HG03342 (cell line): ENCODE measurements around the gene TSPAN11.
"Not testable (repeated sequence)": the region's sequence is repeated elsewhere in the genome, so short reads cannot be mapped to it uniquely, and the experiment has no call there.

Source experiments
- ATAC-seq: cut with Tn5 transposase; IDR thresholded peaks from one replicate; pipeline ENCODE4 v1.9.1; 2021; ENCODE audit warnings: mild to moderate bottlenecking, moderate library complexity; ENCODE audit not compliant: unreplicated experiment

TSPAN11 gene

GRCh38 chr12:31000751-31001150 lies 74.2 kb downstream of the TSPAN11 start:
- no peak for ATAC-seq

- no peak for ATAC-seq
Observed at GRCh38 chr12:31001581-31002360, 75.2 kb downstream of the TSPAN11 start.

- ATAC-seq, result no peak
Observed at GRCh38 chr12:31002361-31002725, 75.8 kb downstream of the TSPAN11 start.

- no peak for ATAC-seq
Observed at GRCh38 chr12:31002999-31003398, 76.5 kb downstream of the TSPAN11 start.

- no peak for ATAC-seq
Observed at GRCh38 chr12:31003861-31004640, 77.5 kb downstream of the TSPAN11 start.

- ATAC-seq, result no peak
Observed at GRCh38 chr12:31004666-31005065, 78.1 kb downstream of the TSPAN11 start.

- no peak for ATAC-seq
Observed at GRCh38 chr12:31005256-31005943, 78.9 kb downstream of the TSPAN11 start.

GRCh38 chr12:31005944-31006361 lies 79.4 kb downstream of the TSPAN11 start:
- no peak for ATAC-seq

GRCh38 chr12:31006416-31007152 lies 80.0 kb downstream of the TSPAN11 start:
- no peak for ATAC-seq

GRCh38 chr12:31007153-31007495 lies 80.6 kb downstream of the TSPAN11 start:
- ATAC-seq, result no peak

GRCh38 chr12:31007636-31008175 lies 81.2 kb downstream of the TSPAN11 start:
- no peak for ATAC-seq

GRCh38 chr12:31008241-31008761 lies 81.8 kb downstream of the TSPAN11 start:
- no peak for ATAC-seq

GRCh38 chr12:31008961-31009840 lies 82.7 kb downstream of the TSPAN11 start:
- no peak for ATAC-seq

- no peak for ATAC-seq
Observed at GRCh38 chr12:31009976-31010375, 83.4 kb downstream of the TSPAN11 start.

- ATAC-seq, result no peak
Observed at GRCh38 chr12:31011336-31011735, 84.8 kb downstream of the TSPAN11 start.

- ATAC-seq, result no peak
Observed at GRCh38 chr12:31011746-31012566, 85.4 kb downstream of the TSPAN11 start.

GRCh38 chr12:31012567-31012891 lies 86.0 kb downstream of the TSPAN11 start:
- ATAC-seq, result not testable (repeated sequence)

GRCh38 chr12:31015215-31015614 lies 88.7 kb downstream of the TSPAN11 start:
- ATAC-seq, result no peak

- no peak for ATAC-seq
Observed at GRCh38 chr12:31016057-31016456, 89.5 kb downstream of the TSPAN11 start.
